Hematopoietic multipotent progenitor cell treated with erythropoietin and hydrocortisone succinate and interleukin-3 and kit ligand, for 17 days (in vitro differentiated cells): ENCODE data around the gene SYCP1.
"Not testable (repeated sequence)": the region's sequence is repeated elsewhere in the genome, so short reads cannot be mapped to it uniquely, and the experiment has no call there.

Source experiments
- DNase-seq: peaks from one replicate; pipeline ENCODE4 v3.0.0-alpha.2; 2015; ENCODE audit warnings: low spot score

The SYCP1 gene

DNA sequence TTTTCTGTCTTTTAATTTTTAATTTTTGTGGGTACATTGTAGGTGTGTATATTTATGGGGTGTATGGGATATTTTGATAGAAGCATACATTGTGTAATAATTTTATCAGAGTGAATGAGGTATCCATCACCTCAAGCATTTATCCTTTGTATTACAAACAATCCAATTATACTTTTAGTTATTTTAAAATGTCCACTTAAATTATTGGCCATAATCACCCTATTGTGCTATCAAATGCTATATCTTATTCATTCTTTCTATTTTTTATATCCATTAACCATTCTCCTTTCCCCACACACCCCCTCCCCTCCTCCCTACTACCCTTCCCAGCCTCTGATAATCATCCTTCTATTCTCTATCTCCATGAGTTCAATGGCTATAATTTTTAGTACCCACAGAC is 104.8 kb downstream of the SYCP1 start:
- DNase-seq = no peak

- DNase-seq = no peak
These were observed 122.2 kb downstream of the SYCP1 start for GRCh38 chr1:114976891-114977290.

- peak; percentile 42 for DNase-seq
These were observed 124.7 kb downstream of the SYCP1 start for GRCh38 chr1:114979278-114979891.

- DNase-seq = no peak
These were observed 127.6 kb downstream of the SYCP1 start for GRCh38 chr1:114982251-114982650.

DNA sequence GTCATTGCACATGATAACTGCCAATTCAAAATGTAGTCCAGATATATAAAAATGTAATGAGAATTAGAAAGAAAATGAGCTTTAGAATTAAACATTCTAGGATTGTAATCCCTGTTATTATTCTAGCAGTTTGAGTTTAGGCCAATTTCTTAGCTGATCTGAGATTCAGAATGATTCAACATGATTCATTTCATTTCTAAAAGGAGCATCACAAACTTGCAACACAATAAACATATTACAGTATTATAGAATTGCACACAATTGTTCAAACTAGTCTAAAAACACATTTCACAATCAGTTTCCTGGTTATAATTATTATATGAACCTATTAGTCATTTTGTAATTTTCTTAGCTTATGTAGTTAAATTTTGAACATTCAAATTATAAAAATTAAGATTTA is 131.6 kb downstream of the SYCP1 start:
- no peak for DNase-seq

- no peak for DNase-seq
These were observed 133.4 kb downstream of the SYCP1 start for GRCh38 chr1:114988095-114988494.

DNA sequence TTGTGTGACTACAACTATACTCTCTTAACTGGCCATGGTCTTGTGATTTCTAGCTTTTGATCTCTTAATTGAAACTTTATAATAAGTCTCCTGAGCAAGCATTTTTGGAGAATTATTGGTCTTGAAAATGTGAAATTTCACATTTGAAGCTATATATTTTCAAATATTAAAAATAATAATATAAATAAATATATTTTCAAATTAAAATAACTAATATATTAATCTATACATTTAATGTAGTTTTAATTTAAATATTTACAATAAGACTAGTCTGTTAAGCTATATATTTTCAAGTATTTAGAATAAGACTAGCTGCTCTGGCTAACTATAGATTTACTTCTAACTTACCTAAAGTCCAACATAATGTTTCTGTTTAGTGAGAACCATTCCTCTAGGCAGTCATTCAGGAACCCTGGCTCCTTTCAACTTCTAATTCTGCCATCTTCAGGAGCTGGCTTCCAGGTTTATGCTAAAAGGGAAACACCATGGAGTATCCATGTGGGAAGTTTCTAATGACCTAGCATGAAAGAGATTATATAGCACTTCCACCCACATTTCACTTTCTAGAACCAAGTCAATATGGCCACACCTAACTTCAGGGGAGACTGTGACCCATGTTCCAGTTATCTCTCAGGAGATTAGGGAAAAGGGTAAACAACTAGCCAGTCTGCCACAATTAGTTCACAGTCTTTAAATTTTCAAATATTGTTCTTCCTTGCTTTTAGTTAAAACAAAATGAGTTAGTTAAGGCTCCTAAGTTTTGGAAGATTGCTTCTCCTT is 143.0 kb downstream of the SYCP1 start:
- no peak for DNase-seq

GRCh38 chr1:115006191-115006590 is 151.5 kb downstream of the SYCP1 start:
- DNase-seq = no peak

DNA sequence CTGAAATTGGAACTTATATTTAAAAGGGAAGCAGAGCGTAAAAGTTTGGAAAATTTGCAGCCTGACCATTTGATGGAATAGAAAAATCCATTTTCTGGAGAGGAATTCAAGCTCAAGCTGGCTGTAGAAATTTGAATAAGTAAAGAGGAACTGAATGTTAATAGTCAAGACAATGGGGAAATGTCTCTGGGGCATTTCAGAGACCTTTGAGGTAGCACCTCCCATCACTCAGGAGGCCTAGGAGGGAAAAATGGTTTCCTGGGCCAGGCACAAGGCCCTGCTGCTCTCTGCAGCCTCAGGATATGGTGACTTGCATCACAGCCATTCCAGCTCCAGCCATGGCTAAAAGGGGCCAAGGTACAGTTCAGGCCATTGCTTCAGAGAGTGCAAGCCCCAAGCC is 157.3 kb downstream of the SYCP1 start:
- DNase-seq = no peak

- no peak for DNase-seq
These were observed 157.8 kb downstream of the SYCP1 start for GRCh38 chr1:115012434-115012833.

DNA sequence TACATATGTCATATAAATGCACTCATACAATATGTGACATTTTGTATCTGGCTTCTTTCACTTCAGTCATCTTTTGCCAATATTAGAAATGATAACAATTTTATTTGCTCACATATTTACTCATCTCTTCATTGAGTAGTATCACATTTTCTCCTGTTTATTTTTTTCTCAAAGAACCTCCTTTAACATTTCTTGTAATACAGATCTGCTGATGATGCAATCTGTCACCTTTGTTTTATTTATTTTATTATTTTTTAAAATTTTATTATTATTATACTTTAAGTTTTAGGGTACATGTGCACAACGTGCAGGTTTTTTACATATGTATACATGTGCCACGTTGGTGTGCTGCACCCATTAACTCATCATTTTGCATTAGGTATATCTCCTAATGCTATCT is 159.1 kb downstream of the SYCP1 start:
- DNase-seq = no peak

GRCh38 chr1:115019549-115019948 is 164.9 kb downstream of the SYCP1 start:
- DNase-seq = not testable (repeated sequence)

DNA sequence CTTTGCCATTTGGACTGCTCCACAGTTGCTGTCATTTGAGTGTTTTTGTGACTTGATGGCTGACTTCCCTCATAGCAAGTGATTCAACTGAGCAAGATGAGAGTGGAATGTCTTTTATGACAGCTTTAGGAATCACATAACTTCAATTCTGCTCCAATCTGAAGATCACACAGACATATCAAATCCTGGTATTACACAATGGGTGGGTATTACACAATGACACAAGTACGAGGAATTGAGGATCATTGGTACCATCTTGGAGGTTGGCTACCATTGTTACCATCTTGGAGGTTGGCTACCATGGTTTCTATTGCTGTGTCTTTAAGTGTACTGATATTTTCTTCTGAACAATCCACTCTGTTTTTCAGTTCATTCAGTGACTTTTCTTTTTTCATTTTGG is 166.5 kb downstream of the SYCP1 start:
- DNase-seq = no peak

GRCh38 chr1:115023593-115023992 is 168.9 kb downstream of the SYCP1 start:
- DNase-seq = no peak

- no peak for DNase-seq
These were observed 174.9 kb downstream of the SYCP1 start, which contains the start of gene TSHB for GRCh38 chr1:115029526-115029925. Gene TSHB, plus strand, starts transcription at chr1:115029826. Its CDS starts 3,537 bp downstream, at chr1:115033363.

DNA sequence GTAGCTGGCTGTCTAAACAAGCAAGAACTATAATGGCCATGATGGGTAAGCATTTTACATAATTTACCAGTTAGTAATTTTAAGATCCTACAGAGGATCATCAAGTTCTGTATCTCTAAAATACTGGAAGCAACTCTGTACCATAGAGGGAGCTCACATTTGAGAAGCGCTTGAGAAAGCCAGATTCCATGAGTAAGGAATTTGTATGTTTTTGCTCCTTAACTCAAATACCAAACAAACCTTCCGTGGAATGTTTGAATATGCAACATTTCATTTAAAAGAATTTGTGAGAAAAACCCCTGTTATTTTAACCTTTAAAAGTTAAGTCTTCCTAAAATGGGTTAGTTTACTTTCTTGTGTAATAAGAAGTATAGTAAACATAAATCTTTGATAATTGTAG is 176.9 kb downstream of the SYCP1 start:
- no peak for DNase-seq

- no peak for DNase-seq
These were observed 181.0 kb downstream of the SYCP1 start for GRCh38 chr1:115035652-115036051.

DNA sequence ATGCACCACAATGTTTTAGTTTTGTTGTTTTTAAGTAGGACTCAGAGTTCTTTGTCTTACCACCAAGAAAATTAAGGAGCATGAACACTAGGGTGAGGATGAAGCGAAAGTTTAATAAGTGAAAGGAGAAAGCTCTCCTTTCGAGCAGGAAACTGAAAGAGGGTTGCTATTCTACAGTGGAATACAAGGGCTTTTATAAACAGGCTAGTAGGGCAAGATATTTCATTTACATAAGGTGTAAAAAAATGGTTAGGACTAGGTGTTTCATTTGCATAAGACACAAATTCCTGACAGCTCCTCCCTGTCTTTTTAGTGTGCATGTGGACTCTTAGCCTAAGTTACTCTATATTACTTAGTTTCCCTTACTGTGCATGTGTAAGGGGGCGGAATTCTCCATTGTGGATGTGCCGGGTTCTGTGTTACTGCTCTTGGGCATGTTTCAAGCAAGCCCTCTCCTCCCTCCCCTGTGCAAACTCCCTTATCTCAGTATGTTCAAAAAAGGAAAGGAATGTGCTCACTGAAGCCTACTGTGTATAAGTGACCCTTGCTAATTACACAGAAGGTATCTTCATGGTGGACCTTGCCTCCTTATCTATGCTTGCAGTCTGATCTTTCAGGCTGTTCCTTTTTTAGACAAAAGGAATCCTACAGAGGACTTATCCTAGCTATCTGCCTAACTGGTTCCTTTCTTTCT is 182.3 kb downstream of the SYCP1 start:
- no peak for DNase-seq

- DNase-seq = no peak
These were observed 185.8 kb downstream of the SYCP1 start for GRCh38 chr1:115040501-115040900.

DNA sequence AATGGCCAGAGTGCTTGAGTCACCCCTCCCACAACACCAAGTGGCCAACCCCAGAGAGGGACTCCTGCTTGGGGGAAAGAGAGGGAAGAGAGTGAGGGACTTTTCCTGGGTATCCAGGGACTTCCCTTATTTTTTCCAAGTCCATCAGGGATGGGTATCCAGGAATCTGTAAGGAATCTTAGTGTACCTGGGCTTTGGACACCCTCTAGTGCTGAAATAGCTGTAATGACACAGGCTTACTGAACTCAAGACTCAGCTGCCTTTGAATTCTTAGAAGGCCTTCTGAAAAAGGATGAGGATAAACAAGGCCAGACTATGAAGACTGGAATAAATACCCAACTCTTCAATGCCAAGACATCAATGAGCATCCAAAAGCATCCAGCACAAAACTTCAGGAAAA is 187.0 kb downstream of the SYCP1 start:
- no peak for DNase-seq
